ENCODE results near the gene KIRREL3. TPM values are rescaled to one million over a fixed set of nuclear protein-coding genes. Genes with fewer than 3 reads are reported as not detected.

The KIRREL3 gene
- total and polyA plus RNA-seq, 2 of the 8 experiments (the other 6 are each of a cell fraction or from before 2014, with no cell fraction given): 0.29 to 0.32 TPM

GRCh38 chr11:126615845-126616244, 384.7 kb downstream of the KIRREL3 start:
- Histone ChIP-seq H3K4me1 (replicated peaks in 1 of 4; ENCODE audit: control insufficient read depth in 3 of 4, insufficient read depth in 4 of 4, low read length in 3 of 4) (no peaks in the 10 kb centered on the region), H4K5ac (ENCODE audit: insufficient read length, low read depth, low read length) (no peak overlapping the region), H3K36me3 (ENCODE audit: control insufficient read depth in 2 of 4, insufficient read depth in 4 of 4, low read length in 3 of 4) (no peaks in the 10 kb centered on the region), H3K23ac (ENCODE audit: insufficient read length) (no peak overlapping the region), H2AK5ac (ENCODE audit: low read depth, low read length) (no peak overlapping the region), H3K18ac (ENCODE audit: extremely low read depth, low read length) (no peak overlapping the region), H3K9me3 (ENCODE audit: insufficient read depth in 2 of 2, low read depth in 1 of 2, low read length in 1 of 2) (peaks cover 0 to 4% of the 10 kb centered on the region in 2 experiments; a peak in 2 of 4 replicates), H4K91ac (replicated peaks; ENCODE audit: insufficient read length, low read length) (no peak overlapping the region), H2AFZ (ENCODE audit: low read length) (no peak overlapping the region), H3K4me3 (ENCODE audit: extremely low read depth in 1 of 4, insufficient read depth in 2 of 4, low read depth in 3 of 4, low read length in 4 of 4) (no peak overlapping the region), H2BK15ac (ENCODE audit: low read length) (no peak overlapping the region), H3K27me3 (replicated peaks in 1 of 4; ENCODE audit: control insufficient read depth in 3 of 4, extremely low read depth in 1 of 4, insufficient read depth in 3 of 4, low read length in 3 of 4) (no peaks in the 10 kb centered on the region), H3K4ac (replicated peaks; ENCODE audit: insufficient read length, low read depth, low read length) (no peak overlapping the region), H3K9ac (replicated peaks in 1 of 4; ENCODE audit: extremely low read depth in 1 of 4, low read depth in 3 of 4, low read length in 3 of 4) (no peak overlapping the region), H3K56ac (replicated peaks; ENCODE audit: insufficient read length, low read depth, low read length) (no peak overlapping the region), H3K23me2 (ENCODE audit: low read depth, low read length) (no peaks in the 10 kb centered on the region), H2BK12ac (ENCODE audit: low read depth, low read length) (no peak overlapping the region), H3K14ac (ENCODE audit: insufficient read length) (no peak overlapping the region), H4K8ac (ENCODE audit: extremely low read depth, insufficient read depth, low read length) (no peak overlapping the region), H3K79me1 (ENCODE audit: low read depth, low read length) (no peaks in the 10 kb centered on the region), H2BK120ac (replicated peaks; ENCODE audit: low read depth, low read length) (no peak overlapping the region), H2BK20ac (ENCODE audit: low read length) (no peak overlapping the region), H3K79me2 (ENCODE audit: control insufficient read depth in 1 of 2, insufficient read depth in 2 of 2, low read length in 2 of 2) (no peaks in the 10 kb centered on the region), H2BK5ac (ENCODE audit: low read depth, low read length) (no peak overlapping the region), H4K20me1 (replicated peaks in 1 of 2; ENCODE audit: control insufficient read depth in 1 of 2, insufficient read depth in 2 of 2, low read length in 2 of 2) (no peaks in the 10 kb centered on the region), H3K27ac (ENCODE audit: low read depth, low read length) (no peak overlapping the region), H3K4me2 (ENCODE audit: insufficient read depth in 1 of 2, low read depth in 2 of 2, low read length in 2 of 2) (no peak overlapping the region)
- POLR2A ChIA-PET (ENCODE audit: partially characterized antibody): no interaction called here
- DNase-seq (ENCODE audit: low read depth in 1 of 2, low spot score in 2 of 2) (no peak), FAIRE-seq (no peak)
- CTCF ChIA-PET (ENCODE audit: partially characterized antibody): interaction anchor here (1.2 kb wide), 1 partner anchor 150 kb away, joined by 3 read pairs; no protein-coding TSS in a partner anchor
- WGBS, 2 experiments (ENCODE audit: extremely low coverage in 1 of 2, insufficient coverage in 1 of 2, insufficient read length in 1 of 2, insufficient replicate concordance in 2 of 2, low coverage in 1 of 2, low lambda C conversion rate in 2 of 2, missing lambda C conversion rate in 1 of 2): 90% methylated on average over 10 of the region's 11 CpGs; no CpG with 5 or more reads in 1 of the 2 experiments
- no peak for TF ChIP-seq MAX (IDR thresholded peaks at IDR 0.05)
- no peak for TF ChIP-seq HDAC2 (IDR thresholded peaks at IDR 0.05; ENCODE audit: borderline replicate concordance in 1 of 2, low read depth in 2 of 2, low read length in 2 of 2)
- TF ChIP-seq NRF1 (IDR thresholded peaks at IDR 0.05; ENCODE audit: low read depth, low read length): no peak
- TF ChIP-seq CHD1 (IDR thresholded peaks at IDR 0.05; ENCODE audit: low read depth, low read length): no peak
- TF ChIP-seq NANOG (IDR thresholded peaks at IDR 0.05; ENCODE audit: insufficient read depth, low read depth, low read length, poor library complexity, severe bottlenecking): no peak
- no peak for TF ChIP-seq E2F6 (IDR thresholded peaks at IDR 0.05)
- no peak for TF ChIP-seq SIX5 (IDR thresholded peaks at IDR 0.05; ENCODE audit: low read depth, low read length)
- no peak for TF ChIP-seq CBX5 (IDR thresholded peaks at IDR 0.05; ENCODE audit: low read depth, low read length)
- no peak for TF ChIP-seq SRF (IDR thresholded peaks at IDR 0.05; ENCODE audit: low read depth, low read length)
- TF ChIP-seq SP2 (IDR thresholded peaks at IDR 0.05; ENCODE audit: low read length): no peak
- no peak for TF ChIP-seq SP4 (IDR thresholded peaks at IDR 0.05; ENCODE audit: low read length)
- TF ChIP-seq CTBP2 (IDR thresholded peaks at IDR 0.05; ENCODE audit: borderline replicate concordance, insufficient read depth, insufficient read length, low read length): no peak
- TF ChIP-seq RBBP5 (IDR thresholded peaks at IDR 0.05; ENCODE audit: borderline replicate concordance, low read depth, low read length): no peak
- no peak for TF ChIP-seq GABPA (IDR thresholded peaks at IDR 0.05; ENCODE audit: borderline replicate concordance, insufficient read depth, low read length)

Data from H1 (cell line).